GM08714 (cell line): ENCODE results near the gene HDAC4.

Source experiments
- H3K4me3 ChIP-seq: fragments of 200-500 bp; sonication (Bioruptor generic); 2 replicates; pipeline ENCODE4 v1.5.1; 2014; ENCODE audit warnings: mild to moderate bottlenecking, low read length, inconsistent platforms
- ZNF274 ChIP-seq: IDR thresholded peaks from 2 replicates; pipeline ENCODE4 v1.6.1; 2012; ENCODE audit warnings: mild to moderate bottlenecking, low read depth, low read length

The HDAC4 gene

DNA sequence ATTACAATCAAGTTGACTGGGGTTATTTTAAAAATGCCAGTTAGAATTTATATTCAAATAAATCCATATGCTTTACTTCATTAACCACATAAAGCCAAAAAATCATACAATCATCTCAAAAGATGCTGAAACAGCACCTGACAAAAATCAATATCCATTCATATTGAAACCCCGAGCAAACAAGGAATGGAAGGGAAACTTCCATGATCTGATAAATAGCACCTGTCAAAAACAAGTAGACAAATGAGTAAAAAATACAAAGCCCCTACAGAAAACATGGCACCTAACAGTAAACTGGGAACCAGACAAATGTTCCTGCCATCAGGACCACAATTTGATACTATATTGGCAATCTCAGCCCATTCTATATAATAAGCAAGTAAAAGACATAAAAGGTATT lies 227.5 kb downstream of the HDAC4 start:
- no peak overlapping the region for H3K4me3 ChIP-seq
- TF ChIP-seq ZNF274, result no peak

DNA sequence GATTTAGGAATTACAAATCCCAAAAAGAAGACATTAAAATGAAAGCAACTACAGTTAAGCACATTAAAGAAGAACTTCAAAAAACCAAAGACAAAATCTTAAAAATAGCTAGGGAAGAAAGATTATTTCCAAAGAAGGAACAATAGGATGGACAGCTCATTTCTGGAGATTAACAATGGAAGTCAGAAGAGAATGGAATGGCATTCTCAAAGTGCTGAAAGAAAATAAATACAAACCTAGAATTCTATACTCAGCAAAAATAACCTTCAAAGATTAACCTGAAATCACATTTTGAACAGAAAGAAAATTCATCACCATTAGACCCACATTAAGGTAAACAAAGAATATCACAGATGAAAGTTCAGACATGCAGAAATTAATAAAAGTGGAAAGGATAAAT lies 229.2 kb downstream of the HDAC4 start:
- H3K4me3 ChIP-seq, result no peak overlapping the region
- no peak for TF ChIP-seq ZNF274

DNA sequence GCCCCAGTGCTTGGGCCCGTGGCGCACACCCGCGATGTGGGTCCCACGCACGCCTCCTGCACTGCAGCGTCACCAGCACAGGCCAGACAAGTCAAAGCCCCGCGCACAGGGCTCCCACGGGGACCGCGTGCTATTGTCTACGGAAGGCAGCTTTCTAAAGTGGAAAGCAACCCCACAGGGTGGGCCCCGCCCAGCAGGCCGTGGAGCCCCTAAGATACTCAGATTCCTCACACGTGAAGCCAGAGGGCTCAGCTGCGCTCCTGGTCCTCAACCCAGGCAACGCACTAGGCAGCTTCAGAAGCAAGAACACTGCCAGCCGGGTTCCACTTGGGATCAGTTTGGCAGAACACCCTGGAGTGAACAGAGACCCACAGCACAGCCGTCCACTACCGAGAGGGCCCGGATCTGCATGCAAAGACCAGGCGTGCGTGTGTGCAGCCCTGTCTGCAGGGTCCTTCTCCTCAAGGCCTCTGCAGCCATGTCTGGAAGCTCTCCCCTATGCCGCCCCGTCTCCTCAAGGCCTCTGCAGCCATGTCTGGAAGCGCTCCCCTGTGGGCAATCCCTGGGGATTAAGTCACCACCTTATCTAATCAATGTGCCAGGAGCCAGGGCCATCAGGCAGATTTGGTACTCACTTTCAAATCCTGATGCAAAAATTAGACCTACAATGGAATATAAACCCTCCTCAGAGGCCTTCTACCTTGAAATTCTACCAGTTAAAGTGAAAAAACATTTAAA lies 231.3 kb downstream of the HDAC4 start:
- TF ChIP-seq ZNF274, result no peak
- no peak overlapping the region for H3K4me3 ChIP-seq

DNA sequence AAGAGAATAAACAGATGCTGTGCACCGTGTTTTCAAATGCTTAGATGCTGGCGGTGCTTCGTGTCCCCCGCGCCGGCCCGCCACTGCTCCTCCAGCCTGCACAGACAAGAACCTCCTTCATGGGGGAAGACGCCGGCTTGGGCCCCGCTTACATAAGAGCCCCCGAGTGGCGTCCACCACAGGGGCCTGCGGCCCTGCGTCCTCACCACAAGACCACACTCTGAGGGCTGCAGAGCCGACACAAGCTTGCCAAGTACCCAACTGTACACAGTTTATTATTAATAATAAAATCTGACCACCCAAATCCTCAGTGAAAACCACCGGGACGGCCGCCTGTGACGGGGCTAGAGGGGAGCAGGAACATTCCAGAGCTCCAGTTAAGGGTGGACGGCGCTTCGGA lies 232.2 kb downstream of the HDAC4 start:
- H3K4me3 ChIP-seq, result no peak overlapping the region
- no peak for TF ChIP-seq ZNF274

DNA sequence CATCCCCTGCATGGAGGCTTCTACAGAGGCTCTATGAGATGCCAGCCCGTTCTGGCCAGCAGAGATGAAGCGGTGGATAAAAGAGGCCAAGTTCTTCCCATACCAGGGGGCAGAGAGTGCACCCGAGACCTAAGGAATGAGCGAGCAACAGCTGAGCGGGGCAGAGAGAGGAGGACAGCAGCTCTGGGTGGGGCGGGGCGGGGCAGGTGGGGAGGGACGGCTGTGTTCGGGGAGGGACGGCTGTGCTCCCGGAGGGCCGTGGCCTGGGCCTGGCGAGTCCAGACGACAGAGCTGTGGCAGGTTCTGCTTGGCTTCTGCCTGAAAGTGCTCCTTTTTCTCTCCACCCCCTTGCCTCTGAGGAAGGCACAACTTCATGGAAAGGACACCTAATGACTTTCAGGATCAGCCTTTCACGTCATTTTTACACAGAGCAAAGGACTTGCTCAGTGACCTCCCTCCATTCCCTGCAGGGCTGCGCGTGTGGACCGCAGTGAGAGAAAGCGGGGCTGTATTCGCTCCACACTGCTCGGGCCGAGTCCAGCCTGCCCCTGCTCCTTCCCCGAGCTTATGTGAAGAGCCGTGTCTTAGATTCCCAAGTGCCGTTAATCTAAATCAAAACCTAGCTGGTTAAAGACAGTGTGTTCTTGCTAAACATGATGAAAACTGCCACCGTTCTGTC lies 232.9 kb downstream of the HDAC4 start:
- H3K4me3 ChIP-seq, result no peak overlapping the region
- TF ChIP-seq ZNF274, result no peak

DNA sequence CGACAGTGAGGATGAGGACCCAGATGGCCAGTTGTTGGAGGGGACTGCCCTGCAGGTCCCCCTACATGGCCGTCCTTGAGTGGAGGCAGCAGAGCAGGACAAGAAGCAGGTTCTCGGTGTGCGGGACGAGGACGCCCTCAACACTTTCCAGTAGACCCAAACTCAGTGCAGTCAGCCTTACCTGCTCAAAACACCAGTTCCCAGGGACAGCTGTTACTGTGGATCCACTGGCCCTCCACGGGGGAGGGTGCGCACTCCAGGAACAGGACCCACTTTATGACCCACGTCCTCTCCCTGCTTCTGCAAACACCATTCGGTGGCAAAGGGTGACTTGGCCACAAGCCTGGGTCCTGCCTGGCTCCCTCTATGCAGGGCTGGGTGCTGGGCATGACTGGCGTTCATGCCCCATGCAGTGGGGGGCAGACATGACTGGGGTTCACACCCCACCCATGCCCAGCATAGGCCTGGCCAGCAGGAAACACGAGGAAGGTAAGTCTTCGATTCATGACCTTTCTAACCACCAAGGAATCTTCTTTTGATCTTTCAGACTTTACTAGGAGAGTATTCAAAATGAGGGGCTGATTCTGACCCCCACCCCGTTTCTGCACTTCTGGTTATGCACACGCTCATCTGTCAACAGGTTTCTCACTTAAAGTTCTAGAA lies 233.7 kb downstream of the HDAC4 start:
- TF ChIP-seq ZNF274, result no peak
- H3K4me3 ChIP-seq, result no peak overlapping the region

DNA sequence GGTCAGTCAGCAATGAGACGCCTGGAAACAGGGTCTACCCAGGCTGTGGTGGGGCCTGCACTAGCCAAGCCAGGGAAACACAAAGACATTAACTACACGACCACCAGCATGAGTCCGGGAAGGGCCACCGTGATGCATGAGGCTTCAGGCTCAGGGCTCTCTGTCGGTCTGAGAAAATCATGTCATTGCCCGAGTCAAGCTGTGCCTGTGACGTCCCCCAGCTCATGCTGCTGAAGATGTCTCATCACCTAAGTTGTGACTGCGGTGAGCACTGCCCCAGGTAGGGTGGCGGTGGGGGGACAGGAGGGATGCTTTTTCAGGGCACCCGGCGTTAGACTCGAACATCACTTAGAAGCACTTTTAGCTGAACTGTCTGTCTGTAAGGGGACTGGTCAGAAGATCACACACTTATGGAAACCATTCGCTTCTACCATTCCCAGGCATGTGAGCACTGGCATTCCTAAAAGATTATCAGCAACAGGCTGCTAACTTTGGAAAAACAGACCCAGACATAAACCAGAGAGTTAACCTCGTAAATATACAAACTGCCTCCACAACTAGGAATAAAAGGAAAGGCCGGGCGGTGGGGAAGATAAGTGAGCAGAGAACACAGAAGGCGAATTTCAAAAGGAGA lies 234.5 kb downstream of the HDAC4 start:
- no peak overlapping the region for H3K4me3 ChIP-seq
- no peak for TF ChIP-seq ZNF274

DNA sequence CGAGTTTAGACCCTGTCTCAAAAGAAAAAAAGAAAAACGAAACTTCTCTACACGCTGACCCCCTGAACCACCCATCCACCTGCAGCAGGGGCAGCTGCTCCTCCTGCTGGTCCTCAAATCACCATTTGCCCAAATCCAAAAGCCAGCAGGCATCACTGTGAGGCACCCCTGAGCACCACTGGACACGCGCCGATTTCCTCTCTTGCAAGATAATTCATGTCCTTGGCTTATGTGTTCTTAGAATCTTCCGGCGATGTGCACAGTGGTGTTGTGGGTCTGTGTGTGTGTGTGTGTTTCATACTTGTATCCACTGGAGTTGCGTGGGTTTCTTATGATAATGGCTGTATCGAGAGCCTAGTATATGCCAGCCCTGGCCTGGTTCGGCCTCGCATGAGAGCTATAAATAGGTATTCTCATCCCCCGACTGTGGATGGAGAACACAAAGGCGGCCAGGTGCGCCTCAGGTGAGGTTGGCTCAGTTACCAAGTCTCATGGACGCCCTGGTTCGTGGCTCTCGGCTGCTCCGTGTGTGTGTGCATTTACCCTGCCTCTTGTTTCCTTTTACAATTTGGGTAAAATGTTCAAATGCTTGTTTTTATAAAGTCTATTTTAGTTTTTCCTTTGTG lies 235.5 kb downstream of the HDAC4 start:
- no peak overlapping the region for H3K4me3 ChIP-seq
- no peak for TF ChIP-seq ZNF274

DNA sequence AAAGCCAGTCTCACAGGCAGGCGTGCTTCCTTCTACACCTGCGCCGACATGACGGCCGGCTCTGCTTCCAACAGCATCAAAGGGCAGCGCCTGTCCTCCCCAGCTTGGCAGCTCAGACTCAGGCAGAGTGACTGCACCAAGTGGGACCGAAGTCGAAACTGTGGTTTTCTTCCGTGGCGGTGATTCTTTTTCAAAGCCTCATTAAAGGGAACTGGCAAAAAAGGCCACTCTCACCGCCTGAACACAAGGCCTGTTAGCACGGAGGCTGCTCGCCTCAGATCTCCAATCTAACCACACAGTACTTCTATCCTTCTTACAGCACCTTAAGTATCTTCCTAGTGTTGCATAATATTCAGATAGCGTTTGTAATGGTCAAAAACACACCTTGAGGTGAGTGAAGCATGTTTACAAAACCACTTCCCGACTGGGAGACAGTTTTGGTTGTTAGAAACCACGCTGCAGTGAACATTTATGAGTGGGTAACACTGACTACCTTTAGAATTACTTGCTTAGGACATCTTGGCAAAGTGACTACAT lies 236.4 kb downstream of the HDAC4 start:
- no peak overlapping the region for H3K4me3 ChIP-seq
- TF ChIP-seq ZNF274, result no peak

DNA sequence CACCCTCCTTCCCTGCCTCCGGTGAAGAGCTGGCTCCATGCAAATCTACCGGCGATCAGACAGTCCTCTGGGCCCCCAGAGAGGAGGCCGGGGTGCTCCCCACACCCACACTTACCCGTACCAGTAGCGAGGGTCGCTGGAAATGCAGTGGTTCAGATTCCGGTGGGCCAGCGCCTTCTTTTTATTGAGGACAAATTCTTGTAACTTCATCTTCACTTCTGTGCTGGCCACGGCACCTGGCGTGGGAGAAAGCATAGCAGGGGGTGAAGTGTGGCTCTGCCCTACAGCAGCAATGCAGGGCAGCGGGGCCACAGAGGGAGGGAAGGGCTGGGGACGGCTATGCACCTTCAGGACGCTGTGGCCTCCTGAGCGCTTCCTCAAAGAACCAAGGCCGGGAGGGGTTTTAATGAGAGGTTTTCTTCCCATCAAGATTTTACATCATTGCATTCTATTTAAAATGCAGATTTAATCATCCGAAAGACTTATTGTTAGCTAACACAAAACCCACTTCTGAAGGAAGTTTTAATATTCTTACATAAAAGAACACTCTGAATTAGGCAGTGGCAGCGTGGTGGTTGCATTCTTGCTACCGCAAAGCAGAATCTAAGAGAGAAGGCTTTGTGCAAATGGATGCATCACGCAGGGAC lies 237.0 kb downstream of the HDAC4 start:
- TF ChIP-seq ZNF274, result no peak
- no peak overlapping the region for H3K4me3 ChIP-seq

DNA sequence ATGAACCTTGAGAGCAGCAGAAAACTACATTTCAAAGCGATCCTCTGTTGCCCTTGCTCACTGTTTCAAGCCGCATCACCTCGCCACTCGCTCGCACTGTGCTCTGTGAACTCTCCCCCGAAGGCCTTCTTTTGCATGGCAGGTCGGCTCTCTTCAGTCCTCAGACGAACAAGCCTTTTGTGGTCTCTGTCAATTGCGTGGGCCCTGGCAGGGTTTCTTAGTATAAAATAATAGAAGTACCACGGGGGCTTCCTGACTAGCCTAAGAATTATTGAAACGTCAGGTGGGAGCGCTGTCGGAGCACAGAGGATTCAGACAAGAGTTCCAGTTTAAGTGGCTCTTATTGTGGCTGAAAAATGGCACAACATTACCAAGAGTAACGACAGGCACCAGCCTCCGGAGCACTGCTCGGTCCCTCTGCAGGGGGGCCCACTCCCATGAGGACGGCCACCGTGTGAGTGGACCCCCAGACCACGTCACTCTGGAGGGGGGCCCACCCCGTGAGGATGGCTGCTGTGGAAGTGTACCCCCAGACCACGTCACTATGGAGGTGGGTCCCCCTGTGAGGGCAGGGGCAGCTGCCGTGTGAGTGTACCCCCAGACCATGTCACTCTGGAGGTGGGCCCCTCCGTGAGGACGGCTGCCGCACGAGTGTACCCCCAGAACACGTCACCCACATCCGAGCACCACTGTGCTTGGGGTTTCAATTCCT lies 237.7 kb downstream of the HDAC4 start:
- no peak for TF ChIP-seq ZNF274
- H3K4me3 ChIP-seq, result no peak overlapping the region

DNA sequence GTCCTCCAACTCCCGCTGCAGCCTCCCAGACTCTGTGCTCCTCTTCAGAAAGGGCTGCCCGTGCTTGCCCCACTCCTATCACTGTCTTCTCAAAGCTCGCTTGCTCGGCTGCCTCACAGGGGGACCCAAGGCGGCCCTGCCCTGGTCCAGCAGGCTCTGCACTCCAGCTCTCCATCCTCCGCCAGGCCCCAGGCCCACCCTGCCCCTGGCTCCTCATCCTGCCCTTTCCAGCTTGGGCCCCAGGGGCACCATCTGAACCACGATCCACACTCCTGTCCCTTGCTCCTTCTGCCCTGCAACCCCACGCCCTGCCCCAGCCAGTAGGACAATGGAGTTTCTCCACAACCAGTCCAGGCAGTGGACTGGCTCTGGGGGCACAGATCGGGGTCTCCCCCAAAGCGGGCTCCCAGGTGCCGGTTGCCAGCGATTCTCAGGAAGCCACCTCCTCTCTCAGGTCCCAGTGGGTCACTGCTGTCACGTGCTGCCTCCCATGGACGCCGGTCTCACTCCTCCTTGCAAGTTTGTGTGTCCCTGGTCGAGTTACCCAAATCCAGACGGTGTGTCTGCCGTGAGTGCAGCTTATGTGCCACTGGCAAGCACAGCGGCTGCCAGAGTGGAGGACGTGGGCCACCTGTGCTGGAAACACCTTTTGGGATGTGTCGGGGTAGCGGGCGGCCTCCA lies 238.5 kb downstream of the HDAC4 start:
- no peak for TF ChIP-seq ZNF274
- no peak overlapping the region for H3K4me3 ChIP-seq
